Measurements from ENCODE around the gene L1CAM.

The L1CAM gene

DNA sequence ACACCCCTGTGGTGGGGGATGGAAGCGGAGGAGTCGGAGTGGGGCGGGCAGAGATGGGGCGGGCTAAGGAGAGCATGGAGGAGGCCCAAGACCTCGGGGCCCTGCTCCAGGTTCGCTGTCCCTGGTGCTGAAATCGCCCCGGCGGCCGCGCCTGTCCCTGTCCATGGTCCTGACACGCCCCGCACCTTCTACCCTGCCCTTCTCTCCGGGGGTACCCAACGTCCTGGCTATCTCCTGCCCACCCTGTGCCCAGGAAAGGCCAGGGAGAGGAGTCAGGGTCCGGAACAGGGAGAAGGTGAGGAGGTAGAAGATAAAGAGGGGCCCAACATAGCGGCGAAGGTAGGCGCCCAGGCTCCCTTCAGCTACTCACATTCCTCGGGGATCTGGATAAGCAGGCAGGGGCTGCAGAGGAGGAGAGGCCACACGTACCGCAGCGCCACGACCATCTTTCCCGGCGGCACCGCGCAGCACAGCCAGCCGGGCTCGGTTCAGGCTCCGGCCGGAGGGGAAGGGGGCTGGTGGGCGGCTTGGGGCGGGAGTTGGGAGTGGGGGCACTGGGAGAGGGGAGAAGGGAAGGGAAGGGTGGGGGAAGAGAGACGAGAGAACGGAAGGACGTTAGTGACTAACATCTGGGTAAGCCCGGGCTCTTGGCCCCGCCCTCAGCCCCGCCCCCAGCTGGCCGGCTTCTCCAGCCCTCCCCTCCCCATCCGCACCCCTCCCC is 10.4 kb downstream of the L1CAM start:
- DNase-seq, result no peak

DNA sequence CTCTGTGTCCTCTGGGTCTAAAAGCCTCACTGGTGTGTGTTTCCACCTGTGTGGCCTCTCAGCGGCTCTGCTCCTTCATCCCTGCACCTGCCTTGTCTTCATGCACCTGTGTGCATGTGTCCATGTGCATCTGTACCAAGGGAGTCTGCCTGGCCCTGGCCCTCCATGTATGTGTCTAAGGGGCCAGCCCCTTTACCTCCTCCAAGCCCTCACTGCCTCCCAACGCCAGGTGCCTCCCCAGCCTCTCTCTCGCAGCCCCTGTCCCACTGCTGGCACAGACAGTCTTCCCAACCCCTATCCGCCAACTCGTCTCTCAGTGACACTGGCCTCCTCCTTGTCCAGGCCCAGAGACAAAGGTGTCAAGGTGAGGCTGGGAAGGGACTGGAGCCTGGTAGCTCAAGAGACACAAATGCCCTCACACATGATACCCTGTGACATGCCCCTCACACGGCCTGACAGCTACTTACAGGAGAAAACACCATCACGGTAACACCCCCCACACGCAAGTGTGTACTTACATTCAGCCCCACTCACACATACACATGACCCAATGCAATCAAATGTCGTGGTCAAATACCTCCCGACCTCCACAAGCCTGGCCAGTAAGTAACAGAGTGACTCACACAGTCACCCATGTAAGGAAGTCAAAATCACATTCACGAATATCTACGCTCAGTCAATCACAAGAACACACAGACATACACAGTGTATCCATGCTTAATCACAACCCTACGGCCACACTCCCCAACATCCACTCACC is 11.4 kb downstream of the L1CAM start:
- no peak for DNase-seq

DNA sequence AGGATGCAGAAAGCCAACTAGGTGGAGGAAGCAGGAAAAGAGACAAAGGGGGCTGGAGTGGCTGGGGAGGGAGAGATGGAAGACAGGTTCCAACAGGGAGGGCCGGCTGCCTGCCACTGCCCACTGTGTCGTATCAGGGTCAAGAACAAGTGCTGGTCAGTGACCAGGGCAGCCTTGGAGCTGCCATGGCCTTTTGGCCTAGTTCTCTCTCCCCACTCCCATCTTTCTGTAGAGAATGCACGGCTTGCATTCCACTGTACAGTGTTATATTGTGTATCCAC is 11.9 kb downstream of the L1CAM start:
- DNase-seq, result no peak

DNA sequence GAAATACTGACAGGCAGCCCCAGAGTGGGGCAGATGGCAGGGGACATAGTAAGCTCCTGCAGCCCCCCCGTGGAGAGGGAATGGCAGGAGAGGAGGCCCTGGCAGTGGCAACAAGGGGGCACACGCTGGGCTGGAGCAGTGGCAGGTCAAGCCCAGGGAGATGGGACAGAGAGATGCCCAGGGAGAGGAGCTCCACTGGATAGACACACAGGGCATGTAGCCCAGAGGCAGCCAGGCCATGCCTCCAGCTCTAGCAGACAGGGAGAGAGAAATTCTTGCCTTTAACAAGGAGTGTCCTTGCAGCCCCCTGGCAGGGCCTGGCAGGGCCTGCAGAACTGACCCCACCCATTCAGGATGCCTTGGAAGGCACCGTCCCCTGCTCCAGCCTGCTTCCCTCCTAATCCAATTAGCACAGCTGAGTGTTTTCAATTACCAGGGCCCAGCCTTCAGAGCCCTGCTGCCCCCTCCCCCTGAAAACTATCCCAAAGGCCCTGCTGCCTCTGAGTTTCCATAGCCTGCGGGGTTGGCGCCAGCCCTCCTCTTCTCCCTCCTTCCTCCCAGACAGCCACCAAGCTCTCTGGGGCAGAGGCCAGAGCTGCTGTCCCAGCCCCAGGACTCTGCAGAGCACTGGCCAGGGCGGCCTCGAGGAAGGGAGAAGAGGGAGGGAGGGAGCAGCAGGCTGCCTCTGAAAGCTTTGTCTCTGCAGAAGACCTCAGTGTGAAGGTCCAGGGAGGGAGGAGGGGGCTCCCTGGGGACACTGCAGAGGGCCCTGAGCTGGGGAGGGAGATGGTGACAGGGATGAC is 12.5 kb downstream of the L1CAM start:
- DNase-seq, result peak in 1 of 2 experiments; percentile 7

DNA sequence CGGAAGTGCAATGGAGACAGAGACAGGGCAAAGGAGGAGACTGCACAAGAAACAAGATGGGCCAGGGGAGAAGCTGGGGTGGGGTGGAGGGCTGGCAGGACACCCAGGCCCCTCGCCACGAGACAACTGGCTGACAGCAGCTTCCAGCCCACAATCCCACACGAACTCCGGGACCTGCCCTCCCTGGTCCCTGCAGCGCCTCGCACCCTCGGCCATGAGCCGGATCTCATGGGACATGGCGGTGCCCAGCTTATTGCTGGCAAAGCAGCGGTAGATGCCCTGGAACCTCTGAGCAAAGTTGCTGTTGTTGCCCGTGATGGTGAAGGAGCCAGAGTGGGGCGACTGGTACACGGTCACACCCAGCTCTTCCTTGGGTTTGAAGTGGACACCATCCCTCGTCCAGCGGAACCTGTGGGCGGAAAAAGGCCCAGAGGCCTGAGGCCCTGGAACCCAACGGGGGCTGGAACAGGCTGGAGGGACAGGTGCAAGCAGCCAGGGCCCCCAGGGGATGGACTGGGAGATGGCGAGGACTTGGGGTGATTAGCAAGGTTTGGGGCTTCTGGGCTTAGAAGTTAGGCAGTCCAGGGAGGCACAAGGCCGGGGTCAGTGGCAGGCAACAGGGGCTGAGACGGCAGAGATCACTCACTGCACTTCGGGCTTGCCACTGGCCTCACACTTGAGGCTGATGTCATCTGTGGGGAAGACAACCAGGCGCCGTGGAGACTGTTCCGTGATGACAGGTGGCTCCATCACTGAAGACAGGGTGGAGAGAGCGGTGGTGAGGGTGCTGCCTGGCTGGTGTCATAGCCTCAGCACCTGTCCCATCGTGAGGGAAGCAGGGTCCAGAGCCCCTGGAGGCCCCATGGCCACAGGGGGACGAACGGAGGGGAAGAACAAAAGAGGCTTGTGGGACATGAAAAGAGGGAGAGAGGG is 13.8 kb downstream of the L1CAM start:
- DNase-seq, result no peak

DNA sequence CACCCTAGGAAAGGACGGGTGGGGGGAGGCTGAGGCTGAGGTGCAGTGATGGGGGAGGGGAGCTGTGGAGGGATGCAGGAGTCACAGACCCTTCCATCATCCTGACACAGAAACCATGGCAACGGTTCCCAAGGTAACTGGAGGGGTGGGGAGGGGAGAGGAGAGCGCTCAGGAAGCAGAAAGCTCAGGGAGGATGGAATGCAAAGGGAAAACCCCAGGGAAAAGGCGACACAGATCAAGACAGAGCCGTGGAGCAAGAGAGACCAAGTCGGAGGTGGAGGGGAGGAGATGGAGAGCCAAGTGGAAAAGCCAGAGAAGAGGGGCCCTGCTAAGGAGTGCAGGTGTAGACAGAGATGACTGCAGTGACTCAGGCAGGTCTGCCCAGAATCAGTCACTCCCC is 14.5 kb downstream of the L1CAM start:
- DNase-seq, result no peak

DNA sequence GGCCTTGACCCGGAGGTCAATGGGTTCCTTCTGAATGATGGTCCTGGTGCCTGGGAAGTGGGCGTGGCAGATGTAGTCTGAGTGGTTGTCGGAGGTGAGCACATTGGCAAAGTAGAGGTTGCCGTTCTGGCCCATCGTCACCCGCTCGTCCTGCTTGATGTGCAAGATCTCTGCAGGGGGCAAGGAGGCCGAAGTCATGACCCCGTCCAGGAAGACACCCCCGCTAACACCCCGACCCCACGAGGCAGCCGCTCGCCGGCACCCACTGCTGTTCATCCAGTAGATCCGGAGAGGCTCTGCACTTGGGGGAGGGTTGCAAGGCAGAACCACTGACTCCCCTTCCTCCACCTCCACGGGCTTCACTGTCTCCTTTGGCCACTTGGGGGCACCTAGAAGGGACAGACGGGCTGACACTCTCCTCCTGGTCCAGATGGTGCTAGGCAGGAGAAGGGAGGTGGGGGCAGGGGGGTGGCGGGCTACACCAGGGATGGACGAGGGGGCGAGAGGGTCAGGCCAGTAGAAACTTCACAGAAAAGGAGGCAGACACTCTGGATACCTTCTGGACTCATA is 15.1 kb downstream of the L1CAM start:
- DNase-seq, result no peak

DNA sequence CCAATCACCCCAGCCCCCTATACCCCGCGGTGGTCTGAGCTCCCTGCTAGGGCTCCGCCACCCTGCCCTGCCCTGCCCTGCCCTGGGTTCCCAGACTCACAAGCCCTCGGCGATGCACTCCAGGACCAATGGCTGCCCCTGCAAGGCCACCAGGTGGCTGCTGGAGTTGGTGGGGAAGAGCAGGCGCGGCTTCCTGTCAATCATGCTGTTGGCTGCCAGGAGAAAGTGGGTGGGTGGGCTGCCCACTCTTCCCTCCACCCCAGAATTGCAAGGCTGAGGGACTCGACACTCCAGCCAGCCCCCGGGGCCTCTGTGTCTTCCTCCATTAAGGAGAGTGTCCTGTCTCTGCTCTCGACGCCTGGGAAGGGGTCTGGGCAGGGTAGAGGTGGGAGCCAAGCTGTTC is 15.7 kb downstream of the L1CAM start:
- DNase-seq, result no peak

DNA sequence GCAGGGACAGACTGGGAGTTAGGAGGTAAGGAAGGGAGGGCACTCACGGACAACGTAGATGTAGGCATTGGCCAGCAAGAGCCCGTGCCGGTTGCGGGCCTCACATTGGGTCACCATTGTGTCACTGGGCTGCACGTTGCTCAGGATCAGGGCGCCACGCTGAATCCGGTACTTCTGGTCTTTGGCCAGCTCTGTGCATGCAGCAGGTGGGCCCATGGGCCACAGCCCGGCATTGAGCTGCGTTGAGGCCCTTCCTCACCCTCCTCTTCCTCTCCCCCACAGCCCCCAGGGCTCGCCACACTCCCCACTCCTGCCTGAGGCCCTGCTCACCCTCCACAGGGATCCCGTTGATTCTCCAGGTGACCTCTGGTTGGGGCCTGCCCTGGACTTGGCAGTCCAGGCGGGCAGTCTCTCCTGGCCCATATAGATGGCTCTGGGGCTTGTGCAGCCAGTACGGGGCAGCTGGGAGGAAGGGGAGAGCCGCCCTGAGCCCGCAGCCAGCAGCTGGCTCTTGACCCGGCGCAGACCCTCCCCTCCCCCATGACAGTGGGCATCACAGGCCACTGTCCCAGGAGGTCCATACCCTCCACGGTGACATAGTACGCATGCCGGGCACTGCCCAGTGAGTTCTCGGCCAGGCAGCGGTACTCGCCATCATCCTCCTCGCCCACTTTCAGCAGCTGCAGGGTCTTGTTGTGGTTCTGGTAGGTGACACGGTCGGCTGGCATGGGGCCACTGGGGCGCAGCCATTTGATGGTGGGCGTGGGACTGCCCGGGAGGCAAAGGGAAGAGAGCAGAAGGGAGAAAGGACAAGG is 16.3 kb downstream of the L1CAM start:
- DNase-seq, result no peak

DNA sequence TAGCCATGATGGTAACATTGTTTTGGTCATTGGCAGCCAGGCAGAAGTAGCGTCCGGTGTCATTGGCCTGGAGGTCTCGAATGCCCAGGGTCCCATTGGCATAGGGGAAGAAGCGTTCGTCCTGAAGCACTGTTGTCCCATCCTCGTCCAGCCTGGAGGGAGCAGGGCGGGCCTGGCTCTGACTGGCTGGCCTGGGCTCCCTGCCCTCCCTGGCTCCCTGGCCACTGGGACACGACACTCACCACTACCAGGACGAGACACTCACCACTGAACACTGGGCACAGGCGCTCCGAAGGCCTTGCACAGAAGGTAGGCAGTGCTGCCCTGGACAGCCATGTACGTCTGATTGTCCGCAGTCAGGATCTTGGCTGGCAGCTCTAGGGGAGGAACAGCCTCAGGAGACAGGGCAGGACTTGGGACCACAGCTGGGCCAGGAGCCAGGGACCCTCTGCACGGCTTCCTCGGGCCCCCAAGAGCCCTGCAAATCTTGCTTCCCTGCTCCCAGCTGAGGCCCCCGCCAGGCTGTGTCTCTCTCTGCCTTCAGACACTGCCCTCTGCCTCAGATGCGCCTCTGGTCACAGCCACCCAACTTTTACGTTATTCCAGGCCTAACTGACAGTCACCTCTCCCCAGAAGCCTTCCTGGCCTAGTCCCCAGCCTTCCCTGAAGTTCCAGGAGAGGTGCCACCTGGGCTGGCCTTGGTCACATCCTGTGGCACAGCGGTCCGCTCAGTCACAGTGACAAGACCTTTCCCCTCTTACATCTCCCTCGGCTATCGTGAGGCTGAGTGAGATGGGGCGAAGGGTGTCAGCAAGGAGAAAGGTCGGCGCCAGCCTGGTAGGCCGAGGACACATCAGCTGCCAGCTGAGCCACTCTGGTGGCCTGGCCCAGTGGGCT is 17.1 kb downstream of the L1CAM start:
- DNase-seq, result no peak

DNA sequence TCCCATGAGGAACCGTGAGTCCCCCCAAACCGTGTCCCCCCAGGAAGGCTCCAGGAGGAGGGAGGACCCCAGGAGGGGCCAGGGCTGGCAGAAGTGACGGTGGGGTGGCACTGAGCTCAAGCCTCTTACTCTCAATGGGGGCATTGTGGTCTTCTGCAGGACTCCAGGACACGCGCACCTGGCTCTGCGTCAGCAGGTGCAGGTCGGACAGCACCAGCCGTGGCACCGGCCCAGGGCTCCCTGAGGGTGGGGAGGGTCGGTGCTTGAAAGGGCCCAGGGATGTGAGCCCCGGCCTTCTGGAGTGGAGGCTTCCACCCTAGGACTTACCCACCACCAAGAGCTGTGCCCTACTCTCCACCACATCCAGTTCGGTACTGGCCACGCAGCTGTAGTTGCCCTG is 18.3 kb downstream of the L1CAM start:
- no peak for DNase-seq

DNA sequence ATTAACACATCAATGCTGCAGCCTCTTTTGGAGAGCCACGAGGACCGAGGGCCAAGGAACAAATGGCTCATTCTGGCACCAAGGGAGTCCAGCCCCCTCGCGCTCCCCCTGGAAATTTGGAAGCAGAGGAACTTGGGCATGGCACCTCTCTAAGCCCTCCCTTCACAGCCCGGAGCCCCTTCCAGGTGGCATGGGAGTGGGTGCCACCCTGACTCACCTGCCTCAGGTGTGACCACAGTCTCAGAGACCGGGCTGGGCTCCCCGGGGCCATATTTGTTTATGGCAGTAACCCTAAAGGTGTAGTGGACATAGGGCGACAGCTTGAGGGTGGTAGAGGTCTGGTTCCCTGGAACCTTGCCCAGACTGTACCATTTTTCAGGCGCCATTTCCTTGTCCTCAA is 18.8 kb downstream of the L1CAM start:
- DNase-seq, result no peak

DNA sequence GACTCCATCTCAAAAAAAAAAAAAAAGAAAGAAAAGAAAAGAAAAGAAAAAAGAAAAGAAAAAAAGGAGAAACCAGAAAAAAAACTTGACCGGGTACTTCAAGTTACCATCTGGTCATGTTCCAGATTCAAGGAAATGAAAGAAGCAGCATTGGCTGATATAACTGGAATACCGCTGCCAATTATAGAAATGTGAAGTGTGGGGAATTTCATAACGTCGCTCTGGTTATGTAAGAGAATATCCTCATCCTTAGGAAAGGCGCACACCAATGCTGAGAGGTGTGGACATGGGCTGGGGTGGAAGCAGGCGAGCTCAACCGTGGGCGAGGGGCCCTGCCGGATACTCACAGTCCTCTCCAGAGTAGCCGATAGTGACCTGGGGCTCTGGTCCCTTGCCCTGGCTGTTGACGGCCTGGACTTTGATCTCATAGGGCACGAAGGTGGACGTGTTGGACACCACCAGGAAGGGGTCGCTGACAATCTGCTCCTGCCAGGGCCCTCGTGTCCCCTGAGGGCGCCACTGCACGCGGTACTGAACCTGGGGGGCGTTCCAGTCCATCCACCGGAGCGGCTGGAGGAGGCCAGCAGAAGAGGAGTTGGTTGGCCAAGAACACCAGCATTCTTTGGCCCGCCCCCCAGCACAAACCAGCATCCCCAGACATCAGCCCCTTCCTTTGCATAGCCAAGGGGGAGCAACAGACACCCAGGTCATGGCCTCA is 19.5 kb downstream of the L1CAM start:
- no peak for DNase-seq

DNA sequence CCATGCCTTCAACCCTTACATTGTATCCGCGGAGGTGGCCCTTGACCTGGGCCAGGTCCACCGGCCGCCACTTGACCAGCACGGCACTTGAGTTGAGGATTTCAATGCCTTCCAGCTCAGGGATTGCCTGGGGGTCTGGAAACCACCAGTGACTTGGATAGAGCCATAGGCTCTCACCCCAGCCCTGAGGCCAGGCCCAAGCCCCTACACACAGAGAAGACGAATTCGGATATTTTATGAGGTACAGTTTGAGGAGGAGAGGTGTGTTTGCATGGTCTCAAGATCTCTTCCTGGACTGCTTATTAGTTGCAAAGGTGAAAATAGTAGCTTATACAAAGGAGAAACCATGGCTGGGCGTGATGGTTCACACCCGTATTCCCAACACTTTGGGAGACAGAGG is 20.3 kb downstream of the L1CAM start:
- no peak for DNase-seq

DNA sequence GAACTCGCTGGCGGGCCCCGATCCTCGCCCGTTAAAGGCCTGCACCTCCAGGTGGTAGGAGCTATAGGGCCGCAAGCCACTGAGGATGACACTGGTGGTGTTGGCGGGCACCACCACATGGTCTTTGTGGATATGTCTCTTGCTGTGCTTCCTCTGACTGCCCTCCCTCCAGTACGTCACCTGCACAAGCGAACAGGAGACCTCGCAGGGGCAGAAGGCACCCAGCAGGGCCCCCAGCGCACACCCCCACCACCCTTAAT is 20.7 kb downstream of the L1CAM start:
- no peak for DNase-seq

DNA sequence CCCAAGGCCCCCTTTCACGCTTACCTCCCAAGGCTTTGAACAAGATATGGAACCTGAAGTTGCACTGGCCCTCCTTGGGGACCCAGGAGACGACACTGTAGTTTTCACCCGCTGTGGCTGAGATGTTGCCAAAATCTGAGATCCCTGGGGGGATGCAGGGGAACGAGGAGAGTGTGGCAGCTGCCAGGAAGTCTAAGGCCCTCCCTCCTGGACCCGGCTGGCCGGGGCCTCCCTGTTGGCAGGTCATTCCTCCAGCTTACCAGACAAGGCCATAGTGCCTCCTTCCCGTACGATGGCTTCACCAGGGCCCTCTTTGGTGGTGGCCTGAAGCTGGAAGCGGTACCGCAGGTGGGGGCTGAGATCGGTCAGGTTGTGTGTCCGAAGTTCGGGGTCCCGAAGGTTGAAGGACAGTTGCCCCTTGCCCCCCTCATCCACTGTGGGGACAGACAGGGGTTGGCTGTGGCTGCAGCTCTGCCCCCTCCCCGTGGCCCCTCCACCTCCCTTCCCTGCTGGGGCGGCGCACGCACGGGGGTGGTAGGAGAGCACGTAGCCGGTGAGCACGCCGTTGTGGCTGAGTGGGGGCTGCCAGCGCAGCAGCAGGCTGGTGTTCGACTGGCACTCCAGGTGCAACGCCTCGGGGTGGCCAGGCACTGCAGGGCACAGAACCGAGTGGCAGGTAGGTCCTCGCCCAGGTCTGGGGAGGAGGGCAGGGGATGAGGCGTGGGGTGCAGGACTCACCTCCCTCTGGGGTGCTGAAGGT is 21.2 kb downstream of the L1CAM start:
- no peak for DNase-seq

DNA sequence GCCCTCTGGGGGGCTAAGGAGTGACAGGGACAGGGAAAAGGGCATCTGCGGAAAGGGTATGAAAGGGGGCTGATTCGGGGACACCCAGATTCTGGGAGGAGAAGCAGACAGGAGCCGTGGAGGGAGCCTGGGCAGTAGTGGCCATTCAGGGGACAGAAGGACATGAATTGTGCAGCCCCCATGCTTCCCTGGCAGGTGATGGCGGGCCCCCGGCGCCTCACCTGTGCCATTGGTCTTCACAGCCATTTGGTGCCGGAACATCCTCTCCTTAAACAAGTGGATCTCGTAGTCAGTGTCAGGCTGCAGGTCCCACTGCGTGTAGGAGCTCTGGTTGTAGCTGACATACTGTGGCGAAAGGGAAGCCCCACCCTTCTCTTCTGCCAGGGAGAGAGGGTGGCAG is 21.9 kb downstream of the L1CAM start:
- DNase-seq, result no peak

DNA sequence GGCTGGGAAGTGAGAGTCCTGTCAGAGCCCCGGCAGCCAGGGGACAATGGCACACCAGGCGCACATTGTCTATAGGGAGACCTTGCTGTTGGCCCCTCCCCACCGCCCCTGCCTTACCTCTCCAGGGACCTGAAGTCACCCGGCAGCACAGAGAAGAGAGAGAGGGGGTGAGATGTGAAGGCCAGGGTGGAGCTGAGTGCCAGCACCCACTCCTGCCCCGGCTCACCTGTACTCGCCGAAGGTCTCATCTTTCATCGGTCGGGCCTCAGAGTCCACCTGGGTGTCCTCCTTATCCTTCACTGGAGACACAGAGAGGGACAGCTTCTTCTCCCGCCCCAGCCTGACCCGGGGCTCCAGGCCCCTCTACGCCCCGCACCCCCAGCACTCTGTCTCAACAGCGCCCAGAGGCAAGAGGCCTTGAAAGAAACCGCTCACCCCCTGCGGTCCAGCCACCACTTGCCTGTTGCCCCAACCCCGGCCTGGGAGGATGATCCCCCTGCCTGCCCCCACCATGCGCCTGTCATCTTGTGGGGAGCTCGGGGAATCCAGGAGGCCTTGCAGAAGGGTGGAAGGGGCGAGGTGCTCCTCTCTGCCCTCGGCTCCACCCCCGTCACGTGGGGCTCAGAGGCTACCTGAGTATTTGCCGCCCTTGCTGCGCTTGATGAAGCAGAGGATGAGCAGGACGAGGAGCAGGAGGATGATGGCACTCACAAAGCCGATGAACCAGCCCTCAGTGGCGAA is 22.6 kb downstream of the L1CAM start:
- no peak for DNase-seq
